ENCODE results near the gene KNDC1.
"Not testable (repeated sequence)": the region's sequence is repeated elsewhere in the genome, so short reads cannot be mapped to it uniquely, and the experiment has no call there.

Gene KNDC1

GRCh38 chr10:133260895-133261725, 101.1 kb downstream of the KNDC1 start:
- DNase-seq (ENCODE audit: low spot score), result peak; percentile 40

- peak; percentile 67 for DNase-seq (ENCODE audit: low spot score)
Measured at GRCh38 chr10:133261726-133262325, 101.8 kb downstream of the KNDC1 start.

GRCh38 chr10:133262696-133263095, 102.7 kb downstream of the KNDC1 start:
- no peak for DNase-seq (ENCODE audit: low spot score)

- DNase-seq (ENCODE audit: low spot score), result no peak
Measured at GRCh38 chr10:133263674-133264073, 103.7 kb downstream of the KNDC1 start.

- DNase-seq (ENCODE audit: low spot score), result no peak
Measured at GRCh38 chr10:133264461-133264860, 104.4 kb downstream of the KNDC1 start.

- DNase-seq (ENCODE audit: low spot score), result not testable (repeated sequence)
Measured at GRCh38 chr10:133265052-133265451, 105.0 kb downstream of the KNDC1 start.

GRCh38 chr10:133266056-133266795, 106.2 kb downstream of the KNDC1 start:
- DNase-seq (ENCODE audit: low spot score), result no peak

- DNase-seq (ENCODE audit: low spot score), result no peak
Measured at GRCh38 chr10:133267293-133267692, 107.3 kb downstream of the KNDC1 start.

GRCh38 chr10:133267829-133268228, 107.8 kb downstream of the KNDC1 start:
- no peak for DNase-seq (ENCODE audit: low spot score)

GRCh38 chr10:133268532-133268931, 108.5 kb downstream of the KNDC1 start:
- no peak for DNase-seq (ENCODE audit: low spot score)

GRCh38 chr10:133269367-133269766, 109.3 kb downstream of the KNDC1 start:
- DNase-seq (ENCODE audit: low spot score), result no peak

- DNase-seq (ENCODE audit: low spot score), result no peak
Measured at GRCh38 chr10:133270204-133270603, 110.2 kb downstream of the KNDC1 start.

GRCh38 chr10:133270773-133271297, 110.8 kb downstream of the KNDC1 start:
- DNase-seq (ENCODE audit: low spot score), result no peak

- no peak for DNase-seq (ENCODE audit: low spot score)
Measured at GRCh38 chr10:133271521-133272300, 111.7 kb downstream of the KNDC1 start.

GRCh38 chr10:133272301-133272963, 112.4 kb downstream of the KNDC1 start:
- DNase-seq (ENCODE audit: low spot score), result no peak

GRCh38 chr10:133272964-133273420, 113.0 kb downstream of the KNDC1 start:
- no peak for DNase-seq (ENCODE audit: low spot score)

GRCh38 chr10:133273534-133274143, 113.6 kb downstream of the KNDC1 start:
- no peak for DNase-seq (ENCODE audit: low spot score)

GRCh38 chr10:133274751-133275683, 115.0 kb downstream of the KNDC1 start:
- DNase-seq (ENCODE audit: low spot score), result no peak

- DNase-seq (ENCODE audit: low spot score), result no peak
Measured at GRCh38 chr10:133275684-133276092, 115.7 kb downstream of the KNDC1 start.

Data from kidney tubule cell (primary cell).